Effector CD4-positive, alpha-beta T cell (primary cell): ENCODE results near the gene SLC2A14.
A peak's percentile ranks its signal among the peaks of the same experiment; 100 is the strongest.
"Not testable (repeated sequence)": the region's sequence is repeated elsewhere in the genome, so short reads cannot be mapped to it uniquely, and the experiment has no call there.

Source experiments
- DNase-seq: peaks from one replicate; pipeline ENCODE4 v3.0.0-alpha.2; 2020

Gene SLC2A14

DNA sequence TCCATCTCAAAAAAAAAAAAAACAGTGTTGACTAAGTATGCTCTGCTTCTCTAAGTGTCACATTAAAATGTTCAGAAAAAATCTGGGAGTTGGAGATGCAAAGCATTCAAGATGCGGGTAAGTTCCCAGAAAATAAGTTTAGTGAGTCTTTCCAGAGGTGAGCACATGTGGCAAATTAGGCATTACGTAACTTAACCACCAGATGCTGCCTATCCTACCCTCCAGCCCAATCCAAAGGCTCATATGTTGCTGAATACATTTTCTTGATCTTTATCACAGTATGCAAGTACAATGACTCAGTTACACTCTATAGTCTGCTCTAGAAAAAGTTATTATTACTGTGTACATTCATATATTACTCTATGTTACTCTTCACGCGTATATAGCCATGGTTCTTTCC lies 3.6 kb downstream of the SLC2A14 start:
- no peak for DNase-seq

DNA sequence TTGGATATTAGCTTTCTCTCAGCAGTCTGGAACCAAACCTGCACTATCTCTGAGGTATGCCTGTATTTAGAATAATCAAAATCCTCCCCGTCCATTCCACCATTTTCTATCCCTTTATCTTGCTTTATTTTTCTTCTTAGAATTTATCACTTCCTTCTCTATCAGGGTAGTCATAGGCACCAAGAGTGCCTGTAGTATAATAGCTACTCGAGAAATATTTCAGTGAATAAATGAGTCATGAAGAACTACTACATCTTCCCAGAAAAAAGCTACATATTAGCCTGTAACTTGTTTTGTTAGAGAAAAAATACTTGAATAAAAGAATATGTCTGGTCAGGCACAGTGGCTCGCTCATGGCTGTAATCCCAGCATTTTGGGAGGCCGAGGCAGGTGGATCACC lies 4.3 kb downstream of the SLC2A14 start:
- no peak for DNase-seq

DNA sequence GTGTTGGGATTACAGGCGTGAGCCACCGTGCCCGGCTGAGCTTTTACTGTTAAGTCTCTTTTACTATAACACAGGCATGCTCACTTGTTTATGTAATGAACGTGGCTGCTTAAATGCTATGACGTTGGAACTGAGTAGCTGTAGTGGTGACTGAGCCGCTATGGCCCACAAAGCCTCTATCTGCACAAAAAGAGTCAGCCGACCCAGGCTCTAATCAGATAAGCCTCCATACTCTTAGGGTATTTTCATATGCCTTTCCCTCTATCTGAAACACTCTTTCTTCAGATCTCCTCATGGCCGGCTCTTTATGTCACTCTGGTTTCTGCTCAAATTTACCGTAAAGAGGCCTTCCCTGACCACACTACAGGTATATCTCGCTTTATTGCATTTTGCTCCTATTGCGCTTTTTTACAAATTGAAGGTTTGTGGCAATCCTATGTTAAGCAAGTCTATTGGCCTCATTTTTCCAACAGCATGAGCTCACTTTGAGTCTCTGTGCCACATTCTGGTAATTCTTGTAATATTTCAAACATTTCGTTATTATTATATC lies 8.0 kb downstream of the SLC2A14 start:
- no peak for DNase-seq

DNA sequence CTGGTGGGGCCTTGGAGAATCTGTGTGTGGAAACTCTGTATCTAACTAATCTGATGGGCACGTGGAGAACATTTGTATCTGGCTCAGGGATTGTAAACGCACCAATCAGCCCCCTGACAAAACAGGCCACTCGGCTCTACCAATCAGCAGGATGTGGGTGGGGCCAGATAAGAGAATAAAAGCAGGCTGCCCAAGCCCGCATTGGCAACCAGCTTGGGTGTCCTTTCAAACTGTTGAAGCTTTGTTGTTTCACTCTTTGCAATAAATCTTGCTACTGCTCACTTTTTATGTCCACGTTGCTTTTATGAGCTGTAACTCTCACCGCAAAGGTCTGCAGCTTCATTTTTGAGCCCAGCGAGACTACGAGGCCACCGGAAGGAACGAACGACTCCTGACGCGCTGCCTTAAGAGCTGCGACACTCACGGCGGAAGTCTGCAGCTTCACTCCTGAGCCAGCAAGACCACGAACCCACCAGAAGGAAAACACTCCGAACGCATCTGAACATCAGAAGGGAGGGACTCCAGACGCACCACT lies 9.8 kb downstream of the SLC2A14 start:
- DNase-seq, result peak; percentile 7

DNA sequence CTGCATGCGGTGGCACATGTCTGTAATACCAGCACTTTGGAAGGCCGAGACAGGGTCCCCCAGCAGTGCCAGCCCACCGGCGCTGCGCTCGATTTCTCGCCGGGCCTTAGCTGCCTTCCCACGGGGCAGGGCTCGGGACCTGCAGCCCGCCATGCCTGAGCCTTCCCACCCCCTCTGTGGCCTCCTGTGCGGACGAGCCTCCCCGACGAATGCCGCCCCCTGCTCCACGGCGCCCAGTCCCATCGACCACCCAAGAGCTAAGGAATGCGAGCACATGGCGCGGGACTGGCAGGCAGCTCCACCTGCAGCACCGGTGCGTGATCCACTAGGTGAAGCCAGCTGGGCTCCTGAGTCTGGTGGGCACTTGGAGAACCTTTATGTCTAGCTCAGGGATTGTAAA lies 10.4 kb downstream of the SLC2A14 start:
- not testable (repeated sequence) for DNase-seq

DNA sequence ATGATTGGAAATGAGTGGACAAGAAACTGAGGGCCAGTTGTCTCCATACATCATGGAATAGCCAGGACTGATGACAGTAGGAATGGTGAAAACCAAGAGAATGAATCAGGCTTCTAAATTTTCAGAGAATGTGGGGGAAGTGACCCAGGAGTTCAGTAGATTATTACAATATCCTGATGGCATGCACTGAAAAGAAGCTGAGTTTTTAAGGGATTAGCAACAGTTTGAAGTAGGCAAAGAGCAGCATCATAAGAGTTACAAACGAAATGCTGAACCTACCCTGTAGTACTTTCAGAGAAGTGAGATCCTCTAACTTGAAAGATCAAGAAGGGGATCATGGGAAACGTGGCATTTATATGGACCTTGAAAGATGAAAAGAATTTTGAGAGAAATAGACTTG lies 13.2 kb downstream of the SLC2A14 start:
- DNase-seq, result no peak

DNA sequence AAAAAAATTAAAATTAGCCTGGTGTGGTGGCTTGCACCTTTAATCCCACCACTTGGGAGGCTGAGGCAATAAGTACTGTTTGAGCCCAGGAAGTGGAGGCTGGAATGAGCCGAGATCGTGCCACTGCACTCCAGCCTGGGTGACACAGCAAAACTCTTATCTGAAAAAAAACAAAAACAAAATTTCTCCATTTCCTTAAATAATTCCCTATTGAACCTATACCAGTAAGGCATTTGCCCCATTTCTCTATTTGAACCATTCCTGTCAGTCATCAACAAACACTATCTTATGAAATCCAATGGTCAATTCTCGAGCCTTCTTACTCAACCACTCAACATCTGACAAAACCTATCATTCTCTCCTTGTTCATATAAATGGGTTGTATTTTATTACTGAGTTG lies 14.7 kb downstream of the SLC2A14 start:
- DNase-seq, result no peak

DNA sequence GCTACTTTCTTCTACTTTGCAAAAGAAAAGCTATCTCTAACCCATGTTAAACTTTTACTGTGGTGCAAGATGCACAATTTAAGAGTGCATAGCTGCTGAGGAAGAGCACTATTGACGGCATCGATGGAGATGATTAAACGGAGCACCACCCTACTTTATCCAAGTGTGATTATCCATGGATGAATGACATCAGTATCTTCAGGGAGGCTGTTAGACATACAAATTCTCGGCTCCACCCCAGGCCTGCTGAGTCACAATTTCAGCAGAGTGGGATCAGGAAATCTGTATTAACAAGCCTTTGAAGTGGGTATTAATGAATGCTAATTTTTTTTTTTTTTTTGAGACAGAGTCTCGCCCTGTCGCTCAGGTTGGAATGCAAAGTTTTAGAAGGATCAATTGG lies 16.2 kb downstream of the SLC2A14 start:
- no peak for DNase-seq

DNA sequence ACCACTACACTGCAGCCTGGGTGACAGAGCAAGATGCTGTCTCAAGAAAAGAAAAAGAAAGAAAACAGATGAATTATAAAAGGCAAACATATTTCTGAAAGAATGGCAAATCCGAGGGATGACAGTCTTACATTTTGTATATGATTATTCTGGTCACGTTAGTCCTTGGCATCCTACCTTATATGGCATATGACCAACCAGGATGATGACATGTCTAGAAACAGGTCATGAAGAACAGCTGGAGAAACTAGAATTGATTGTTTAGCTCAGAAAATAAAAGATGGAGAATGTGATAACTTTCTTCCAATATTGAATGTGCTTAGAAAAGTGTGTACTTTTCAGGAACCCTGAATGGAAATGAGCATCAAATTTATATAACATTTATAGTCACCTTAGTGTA lies 19.2 kb downstream of the SLC2A14 start:
- DNase-seq, result no peak

DNA sequence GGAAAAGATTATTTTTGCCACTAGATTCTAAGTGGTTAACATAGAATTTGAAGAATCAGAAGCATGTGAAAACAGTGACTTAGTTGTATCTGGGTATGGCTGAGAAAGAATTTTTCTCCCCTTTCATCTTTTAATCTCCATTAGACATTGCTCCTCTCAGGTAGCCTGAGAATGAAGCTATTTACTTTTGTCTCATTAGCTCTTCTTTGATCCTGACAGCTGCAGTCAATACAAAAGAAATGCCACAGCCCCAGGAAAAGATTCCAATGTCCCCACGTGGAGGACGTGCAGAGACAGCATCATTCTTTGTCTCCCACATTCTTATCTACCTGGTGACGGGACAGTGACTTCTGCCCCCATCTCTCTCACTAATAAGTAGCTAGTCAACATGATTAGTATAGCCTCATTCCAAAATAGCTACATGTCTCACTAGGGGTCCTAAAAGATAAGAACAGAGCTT lies 21.1 kb downstream of the SLC2A14 start:
- DNase-seq, result not testable (repeated sequence)

DNA sequence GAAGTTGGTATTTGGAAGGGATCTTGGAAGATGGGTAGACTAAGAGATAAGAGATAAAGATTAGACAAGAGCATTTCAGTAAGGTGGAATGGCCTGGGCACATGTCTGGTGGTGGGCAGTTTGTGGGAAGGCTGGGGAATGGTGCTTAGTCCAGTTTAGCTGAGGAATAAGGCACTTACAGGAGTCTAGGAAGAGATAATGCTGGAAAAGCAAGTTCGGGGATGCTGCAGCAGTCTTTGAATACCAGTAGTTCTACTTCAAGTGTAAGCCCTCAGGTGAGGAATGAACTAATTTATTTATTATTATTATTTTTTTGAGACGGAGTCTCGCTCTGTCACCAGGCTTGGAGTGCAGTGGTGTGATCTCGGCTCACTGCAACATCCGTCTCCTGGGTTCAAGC lies 22.6 kb downstream of the SLC2A14 start:
- not testable (repeated sequence) for DNase-seq

DNA sequence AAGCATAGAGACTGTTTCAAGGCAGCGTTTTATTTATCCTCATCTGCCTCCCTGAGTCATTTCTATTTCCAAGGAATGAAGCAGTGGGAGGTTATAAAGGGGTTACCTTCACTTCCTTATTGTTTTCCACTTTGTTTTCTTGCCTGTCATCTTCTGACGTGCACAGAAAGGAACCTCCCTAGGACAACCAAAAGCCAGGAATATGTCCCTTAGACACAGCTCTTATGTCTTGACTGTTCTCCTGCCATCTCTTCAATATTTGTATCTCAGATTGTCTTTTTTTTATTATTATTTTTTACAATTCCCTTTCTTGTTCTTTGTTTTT lies 24.7 kb downstream of the SLC2A14 start:
- DNase-seq, result not testable (repeated sequence)

DNA sequence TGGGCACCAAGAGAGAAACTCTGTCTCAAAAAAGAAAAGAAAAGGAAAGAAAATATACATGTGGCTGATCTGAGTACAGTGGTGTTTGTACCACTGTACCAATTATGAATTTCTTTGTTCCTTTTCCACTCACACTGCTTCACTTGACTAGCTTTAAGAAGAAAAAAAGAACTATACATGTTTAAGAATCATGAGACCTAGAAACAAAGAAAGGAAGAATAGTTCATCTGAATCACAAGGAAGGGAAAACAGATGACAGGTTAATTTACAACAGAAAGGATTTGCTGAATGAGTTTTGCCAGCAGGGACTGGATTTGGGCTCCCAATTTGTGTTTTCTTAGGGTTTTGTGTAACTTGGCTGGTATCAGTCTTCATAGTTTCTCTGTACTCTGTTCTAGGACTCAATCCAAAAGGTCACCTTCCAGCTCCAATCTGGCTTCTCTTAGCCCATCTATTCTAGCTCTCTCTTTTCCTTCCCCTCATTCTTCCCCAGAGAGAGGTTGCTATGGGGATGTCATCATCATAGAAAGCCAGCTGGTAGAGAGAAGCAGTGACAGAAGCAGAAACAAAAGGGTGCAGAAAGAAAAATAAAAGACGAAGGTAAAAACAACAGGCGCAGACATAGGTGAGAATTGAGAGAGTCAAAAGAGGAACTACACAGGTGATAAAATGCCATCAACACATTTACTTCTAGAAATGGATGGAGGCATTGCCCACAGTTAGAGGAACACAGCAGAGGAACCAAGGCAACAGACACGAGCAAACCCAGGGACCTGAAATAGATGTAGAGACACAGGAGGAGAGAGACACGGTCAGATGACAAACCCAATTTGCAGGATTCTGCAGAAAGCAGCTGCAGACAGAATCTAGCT lies 25.3 kb downstream of the SLC2A14 start:
- not testable (repeated sequence) for DNase-seq

DNA sequence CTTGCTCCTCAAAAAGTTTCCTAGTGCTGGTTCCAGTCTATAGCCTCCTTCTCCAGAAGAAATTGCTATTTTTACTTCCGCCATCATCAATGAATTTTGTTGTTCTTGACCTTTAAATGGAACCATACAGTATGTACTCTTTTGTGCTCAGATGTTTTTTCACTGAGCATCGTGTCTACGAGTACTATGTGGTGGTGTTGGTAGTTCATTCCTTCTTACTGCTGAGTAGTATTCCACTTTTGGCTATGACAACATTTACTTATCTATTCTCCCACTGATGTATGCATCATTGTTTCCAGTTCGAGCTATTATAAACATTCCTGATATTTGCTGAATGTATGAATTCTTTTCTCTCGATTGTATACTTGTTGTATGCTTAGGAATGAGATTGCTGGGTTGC lies 28.6 kb downstream of the SLC2A14 start:
- no peak for DNase-seq

DNA sequence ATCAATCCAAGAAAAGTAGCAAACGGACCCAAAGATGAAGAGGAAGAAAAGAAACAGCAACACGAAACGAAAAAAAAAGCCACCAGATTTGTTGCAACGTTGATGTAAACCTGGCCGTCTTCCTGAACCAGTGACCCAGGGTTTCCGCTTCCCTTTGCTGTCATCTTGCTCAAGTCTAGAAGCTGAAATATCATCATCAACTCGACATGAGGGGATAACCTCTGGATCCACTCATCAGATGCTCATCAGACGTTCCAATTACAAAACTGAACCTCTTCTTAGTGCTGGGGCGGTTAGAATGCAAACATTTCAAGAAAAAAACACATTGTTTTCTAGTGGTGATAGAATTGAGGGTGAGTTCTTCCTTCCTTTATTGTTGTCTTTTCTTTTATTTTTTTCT lies 29.1 kb downstream of the SLC2A14 start:
- DNase-seq, result not testable (repeated sequence)

DNA sequence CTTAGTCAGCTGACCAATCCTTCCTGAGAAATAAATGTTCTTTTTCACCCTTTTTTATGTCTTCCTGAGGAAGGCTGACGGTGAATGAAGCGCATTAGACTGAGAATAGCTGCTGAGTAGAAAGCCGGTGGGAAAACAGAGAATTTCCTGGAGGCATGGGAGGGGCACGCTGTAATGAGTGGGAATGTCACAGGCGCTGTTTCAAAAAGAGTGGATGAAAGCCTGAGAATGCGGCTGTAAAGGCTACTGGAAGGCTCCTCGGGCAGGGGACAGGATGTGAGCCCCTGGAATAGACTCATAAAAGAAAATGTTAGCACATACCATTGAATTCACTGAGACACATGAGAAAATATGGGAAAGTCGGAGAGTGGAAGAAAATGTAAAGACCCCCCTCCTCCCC lies 29.6 kb downstream of the SLC2A14 start:
- not testable (repeated sequence) for DNase-seq

DNA sequence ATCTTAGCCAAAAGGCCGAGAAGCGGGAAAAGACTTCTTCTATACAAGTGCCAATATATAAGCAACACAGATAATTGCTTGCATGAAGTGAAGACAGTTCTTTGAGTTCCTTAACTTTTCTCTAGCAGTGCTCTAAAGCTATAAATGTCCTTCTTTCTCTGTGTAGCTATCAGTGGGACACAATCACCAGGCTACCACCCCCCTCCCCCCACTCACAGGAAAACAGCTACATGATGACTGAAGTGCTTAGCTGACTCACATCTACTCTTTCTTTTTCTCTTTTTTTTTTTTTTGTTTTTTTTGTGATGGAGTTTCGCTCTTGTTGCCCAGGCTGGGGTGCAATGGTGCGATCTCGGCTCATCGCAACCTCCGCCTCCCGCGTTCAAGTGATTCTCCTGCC lies 30.3 kb downstream of the SLC2A14 start:
- not testable (repeated sequence) for DNase-seq

DNA sequence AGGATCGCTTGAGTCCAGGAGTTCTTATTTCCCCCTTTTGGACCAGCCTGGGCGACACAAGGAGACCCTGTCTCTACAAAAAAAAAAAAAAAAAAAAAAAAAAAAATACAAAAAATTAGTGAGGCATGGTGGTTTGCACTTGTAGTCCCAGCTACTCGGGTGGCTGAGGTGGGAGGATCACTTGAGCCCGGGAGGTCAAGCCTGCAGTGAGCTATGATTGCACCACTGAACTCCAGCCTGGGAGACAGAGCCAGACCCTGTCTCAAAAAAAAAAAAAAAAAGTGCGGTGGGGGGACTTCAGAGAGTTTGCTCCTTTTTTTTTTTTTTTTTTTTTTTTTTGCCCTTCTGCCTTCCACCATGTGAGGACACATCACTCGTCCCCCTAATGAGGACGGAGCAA lies 32.9 kb downstream of the SLC2A14 start:
- DNase-seq, result not testable (repeated sequence)

DNA sequence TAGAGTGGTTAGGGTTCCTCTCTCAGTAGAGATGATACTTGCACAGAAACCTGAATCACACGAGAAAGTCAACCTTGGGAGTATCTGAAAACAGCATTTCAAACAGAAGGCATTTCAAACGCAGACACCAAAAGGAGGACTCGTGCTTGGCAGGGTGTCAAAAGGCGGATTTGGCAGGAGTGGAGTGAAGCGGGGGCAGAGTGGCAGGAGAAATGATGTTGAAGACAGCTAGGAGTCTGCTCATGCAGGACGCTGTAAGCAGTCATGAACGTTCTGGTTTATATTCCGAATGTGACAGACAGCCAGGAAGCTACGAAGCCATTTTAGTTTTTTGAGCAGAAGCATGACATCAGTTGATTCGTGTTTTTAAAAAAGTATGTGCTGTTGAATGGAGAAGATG lies 33.5 kb downstream of the SLC2A14 start:
- not testable (repeated sequence) for DNase-seq

DNA sequence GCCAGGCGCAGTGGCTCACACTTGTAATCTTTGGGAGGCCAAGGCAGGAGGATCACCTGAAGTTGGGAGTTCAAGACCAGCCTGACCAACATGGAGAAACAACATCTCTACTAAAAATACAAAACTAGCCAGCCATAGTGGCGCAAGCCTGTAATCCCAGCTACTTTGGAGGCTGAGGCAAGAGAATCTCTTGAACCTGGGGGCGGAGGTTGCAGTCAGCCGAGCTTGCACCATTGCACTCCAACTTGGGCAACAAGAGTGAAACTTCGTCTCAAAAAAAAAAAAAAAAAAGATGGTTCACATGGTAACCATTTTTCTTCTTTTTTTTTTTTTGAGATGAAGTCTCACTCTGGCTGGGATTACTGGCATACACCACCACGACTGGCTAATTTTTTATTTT lies 35.3 kb downstream of the SLC2A14 start:
- no peak for DNase-seq

DNA sequence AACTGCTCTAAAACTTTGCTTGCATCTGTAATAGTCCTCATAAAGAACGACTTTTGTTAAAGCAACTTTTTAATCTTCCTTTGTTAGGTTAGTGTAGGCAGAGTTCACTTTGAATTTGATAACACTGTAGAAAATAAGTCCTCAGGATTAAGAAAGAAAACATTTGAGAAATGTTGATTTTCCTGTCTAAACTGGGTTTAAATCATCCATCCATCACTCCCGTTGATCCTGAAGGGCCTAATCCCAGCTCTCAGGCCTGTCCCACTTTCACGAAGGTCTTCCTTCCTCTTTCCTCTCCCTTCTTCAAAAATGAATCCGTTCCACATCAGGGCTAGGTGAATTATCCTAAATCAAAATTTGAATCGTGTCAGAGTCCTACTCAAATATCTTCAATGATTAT lies 36.9 kb downstream of the SLC2A14 start:
- DNase-seq, result no peak

DNA sequence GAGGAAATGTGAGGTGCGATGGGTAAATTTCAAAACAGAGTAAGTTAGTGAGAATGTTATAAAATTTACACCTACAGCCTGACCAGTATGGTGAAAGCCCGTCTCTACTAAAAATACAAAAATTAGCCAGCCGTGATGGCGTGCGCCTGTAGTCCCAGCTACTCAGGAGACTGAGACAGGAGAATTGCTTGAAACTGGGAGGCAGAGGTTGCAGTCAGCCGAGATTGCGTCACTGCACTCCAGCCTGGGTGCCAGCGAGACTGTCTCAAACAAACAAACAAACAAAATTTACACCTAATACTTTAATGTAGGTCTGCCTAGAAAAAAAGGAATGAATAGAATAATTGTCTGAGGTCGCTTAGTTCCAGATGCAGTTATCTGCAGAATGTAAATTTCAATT lies 37.6 kb downstream of the SLC2A14 start:
- DNase-seq, result no peak

DNA sequence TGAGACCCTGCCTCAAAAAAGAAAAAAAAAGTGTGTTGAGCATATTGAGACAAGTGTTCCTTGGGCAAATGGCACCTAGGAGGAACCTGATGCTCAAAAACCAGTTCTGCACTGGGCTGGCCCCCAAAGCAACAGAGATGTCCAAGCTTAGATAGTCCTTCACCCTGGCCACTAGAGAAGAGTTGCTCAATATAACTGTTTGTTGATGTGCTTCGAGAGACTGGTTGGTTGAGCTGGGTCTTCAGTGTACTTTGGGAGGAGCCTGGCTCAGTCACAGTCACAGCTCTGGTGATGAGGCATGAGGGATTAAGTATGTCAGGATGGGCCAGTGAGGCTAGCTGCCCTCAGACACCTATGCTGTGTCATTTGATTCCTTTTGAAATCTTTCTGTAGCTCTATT lies 38.0 kb downstream of the SLC2A14 start:
- no peak for DNase-seq

DNA sequence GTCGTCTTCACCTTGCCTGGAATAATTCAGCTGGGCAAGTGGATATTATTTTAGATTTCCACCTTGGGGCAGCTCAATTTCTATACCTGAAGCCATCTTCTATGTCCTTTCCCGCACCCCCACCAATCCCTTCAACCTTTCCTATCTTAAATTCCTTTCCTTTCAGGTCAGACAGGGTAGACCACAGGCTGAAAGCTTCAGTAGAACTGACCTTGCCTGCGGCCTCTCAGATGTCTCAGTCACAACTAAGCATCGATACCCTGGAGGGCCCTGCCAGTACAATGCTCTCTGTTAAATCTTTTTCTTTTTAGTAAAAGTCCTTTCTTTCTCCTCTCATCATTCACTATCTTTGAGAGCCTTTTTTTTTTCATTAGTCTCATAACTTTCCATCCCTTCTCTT lies 38.9 kb downstream of the SLC2A14 start:
- DNase-seq, result no peak
